Measurements from ENCODE around the gene SRGAP1.
"Not testable (repeated sequence)": the region's sequence is repeated elsewhere in the genome, so short reads cannot be mapped to it uniquely, and the experiment has no call there.

Gene SRGAP1

GRCh38 chr12:64131456-64131855 is 287.0 kb downstream of the SRGAP1 start:
- DNase-seq: peak; percentile 51

- not testable (repeated sequence) for DNase-seq
These were observed 288.2 kb downstream of the SRGAP1 start for GRCh38 chr12:64132672-64133071.

DNA sequence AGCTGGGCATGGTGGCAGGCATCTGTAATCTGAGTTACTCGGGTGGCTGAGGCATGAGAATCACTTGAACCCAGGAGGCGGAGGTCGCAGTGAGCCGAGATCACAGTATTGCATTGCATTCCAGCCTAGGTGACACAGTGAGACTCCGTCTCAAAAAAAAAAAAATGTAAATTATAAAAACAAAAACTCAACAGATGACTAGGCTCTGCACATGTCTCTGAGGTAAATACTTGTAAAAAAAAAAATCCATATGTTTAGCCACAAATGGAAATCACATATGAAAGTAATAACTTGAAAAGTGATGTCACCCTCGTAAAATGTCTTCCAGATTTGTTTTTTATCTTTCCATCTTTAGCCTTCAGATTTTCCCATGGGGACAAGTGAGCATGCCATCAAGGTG is 292.6 kb downstream of the SRGAP1 start:
- no peak for DNase-seq

GRCh38 chr12:64139021-64139420 is 294.5 kb downstream of the SRGAP1 start:
- DNase-seq: no peak

DNA sequence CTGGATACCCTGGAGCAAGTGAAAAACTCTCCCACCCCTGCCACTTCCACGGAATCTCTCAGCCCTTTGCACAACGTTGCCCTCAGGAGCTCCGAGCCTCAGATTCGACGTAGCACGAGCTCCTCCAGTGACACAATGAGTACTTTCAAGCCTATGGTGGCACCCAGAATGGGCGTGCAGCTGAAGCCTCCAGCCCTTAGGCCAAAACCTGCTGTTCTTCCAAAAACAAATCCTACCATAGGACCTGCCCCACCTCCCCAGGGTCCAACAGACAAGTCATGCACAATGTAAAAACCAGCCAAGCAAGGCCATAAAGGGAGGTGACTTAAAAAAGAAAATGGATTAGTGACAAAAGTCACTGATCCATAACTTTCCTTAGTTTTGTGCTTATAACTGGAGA is 297.9 kb downstream of the SRGAP1 start:
- no peak for DNase-seq

DNA sequence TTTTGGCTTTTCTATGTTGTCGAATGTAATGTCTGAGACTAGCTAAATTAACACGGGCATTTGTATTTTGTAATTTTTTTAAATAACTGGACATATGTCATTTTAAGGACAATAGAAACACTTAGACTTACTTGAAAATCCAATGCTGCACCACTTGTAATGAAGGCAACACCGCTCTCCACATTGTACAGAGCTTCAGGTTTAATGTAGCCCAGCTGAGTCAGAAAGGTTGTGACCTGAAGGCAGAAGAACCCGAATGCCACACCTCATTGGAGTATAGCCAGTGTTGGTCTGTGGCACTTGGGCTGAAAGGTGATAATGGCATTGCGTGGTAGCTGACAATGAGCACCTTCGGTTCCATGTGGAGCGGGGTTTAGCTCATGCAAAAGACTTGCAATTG is 298.3 kb downstream of the SRGAP1 start:
- DNase-seq: no peak

GRCh38 chr12:64145226-64145625 is 300.7 kb downstream of the SRGAP1 start:
- no peak for DNase-seq

DNA sequence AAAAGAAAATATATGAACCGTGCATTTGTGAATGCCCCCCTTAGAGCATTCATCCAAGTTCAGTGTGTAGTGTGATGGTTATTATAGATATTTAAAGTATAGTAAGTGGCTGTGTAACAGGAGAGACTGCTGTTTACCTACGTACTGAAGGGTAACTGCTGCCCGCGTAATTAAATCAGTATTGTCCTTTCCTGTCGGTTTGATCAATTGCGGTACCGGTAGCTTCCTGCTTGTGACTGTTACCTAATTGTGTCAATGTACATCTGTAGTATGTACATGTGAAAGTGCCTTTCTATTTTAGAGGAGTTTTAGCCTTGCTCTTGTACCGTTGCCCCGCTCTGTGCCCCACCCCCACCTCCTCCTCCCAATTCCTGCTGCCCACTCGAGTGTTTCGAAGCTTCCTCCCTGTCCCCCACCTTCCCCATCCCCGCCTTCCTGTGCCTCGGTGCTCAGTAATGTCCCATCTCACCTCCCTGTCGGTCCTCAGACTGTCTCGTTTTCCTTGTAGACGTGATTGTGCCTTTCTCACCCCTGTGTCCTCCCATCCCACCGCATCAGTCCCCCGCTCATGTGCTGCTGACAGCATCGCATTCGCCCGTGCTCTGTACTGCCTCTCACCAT is 302.6 kb downstream of the SRGAP1 start:
- no peak for DNase-seq

DNA sequence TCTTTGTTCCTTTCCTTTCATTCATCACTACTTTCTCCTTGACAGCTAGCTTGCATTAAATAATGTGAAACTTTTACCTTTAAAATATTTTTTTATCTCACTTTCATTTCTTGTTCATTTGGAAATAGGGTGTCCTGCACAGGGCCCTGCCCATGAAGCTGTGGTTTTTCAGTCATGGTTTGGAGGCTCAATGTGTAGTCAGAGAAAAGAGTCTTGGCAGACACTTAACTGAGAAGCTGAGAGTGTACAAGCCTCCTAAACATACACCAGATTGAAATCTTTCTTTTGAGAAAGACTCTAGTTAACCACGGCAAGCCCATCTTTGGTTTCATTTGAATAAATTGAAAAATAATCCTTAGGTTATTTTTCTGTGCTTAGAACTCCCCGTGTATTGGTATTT is 303.4 kb downstream of the SRGAP1 start:
- DNase-seq: no peak

- DNase-seq: no peak
These were observed 310.2 kb downstream of the SRGAP1 start for GRCh38 chr12:64154677-64155076.

DNA sequence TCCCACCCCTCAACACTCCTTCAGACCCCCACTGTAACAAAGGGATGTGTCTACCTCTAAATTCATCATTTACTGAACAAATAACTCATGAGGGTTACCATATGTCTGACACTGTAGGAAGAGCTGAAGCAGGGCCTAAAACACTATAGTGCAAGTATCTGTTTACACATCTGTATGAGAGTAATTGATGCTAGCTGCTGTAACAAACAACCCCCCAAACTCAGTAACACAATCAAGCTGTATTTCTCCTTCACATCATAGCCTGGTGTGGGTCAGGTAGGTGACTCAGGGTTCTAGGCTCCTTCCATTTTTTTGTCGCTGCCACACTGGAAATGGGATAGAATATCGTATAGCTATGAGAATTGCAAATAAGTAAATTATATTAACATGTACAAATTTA is 312.6 kb downstream of the SRGAP1 start:
- no peak for DNase-seq

- no peak for DNase-seq
These were observed 315.7 kb downstream of the SRGAP1 start for GRCh38 chr12:64160021-64160710.

- DNase-seq: peak; percentile 6
These were observed 316.2 kb downstream of the SRGAP1 start for GRCh38 chr12:64160711-64161060.

DNA sequence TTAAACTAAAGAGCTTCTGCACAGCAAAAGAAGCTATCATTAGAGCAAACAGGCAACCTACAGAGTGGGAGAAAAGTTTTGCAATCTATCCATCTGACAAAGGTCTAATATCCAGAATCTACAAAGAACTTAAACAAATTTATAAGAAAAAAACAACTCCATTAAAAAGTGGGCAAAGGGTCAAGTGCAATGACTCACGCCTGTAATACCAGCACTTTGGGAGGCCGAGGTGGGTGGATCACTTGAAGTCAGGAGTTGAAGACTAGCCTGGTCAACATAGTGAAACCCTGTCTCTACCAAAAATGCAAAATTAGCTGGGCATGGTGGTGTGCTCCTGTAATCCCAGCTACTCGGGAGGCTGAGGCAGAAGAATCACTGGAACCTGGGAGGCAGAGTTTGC is 322.1 kb downstream of the SRGAP1 start:
- not testable (repeated sequence) for DNase-seq

DNA sequence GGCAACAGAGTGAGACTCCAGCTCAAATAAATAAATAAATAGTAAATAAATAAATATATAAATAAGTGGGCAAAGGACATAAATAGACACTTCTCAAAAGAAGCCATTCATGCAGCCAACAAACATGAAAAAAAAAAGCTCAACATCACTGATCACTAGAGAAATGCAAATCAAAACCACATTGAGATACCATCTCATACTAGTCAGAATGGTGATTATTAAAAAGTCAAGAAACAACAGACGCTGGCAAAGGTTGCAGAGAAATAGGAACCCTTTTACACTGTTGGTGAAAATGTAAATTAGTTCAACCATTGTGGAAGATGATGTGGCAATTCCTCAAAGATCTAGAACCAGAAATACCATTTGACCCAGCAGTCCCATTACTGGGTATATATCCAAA is 322.5 kb downstream of the SRGAP1 start:
- DNase-seq: not testable (repeated sequence)

- DNase-seq: no peak
These were observed 325.5 kb downstream of the SRGAP1 start for GRCh38 chr12:64170024-64170423.

DNA sequence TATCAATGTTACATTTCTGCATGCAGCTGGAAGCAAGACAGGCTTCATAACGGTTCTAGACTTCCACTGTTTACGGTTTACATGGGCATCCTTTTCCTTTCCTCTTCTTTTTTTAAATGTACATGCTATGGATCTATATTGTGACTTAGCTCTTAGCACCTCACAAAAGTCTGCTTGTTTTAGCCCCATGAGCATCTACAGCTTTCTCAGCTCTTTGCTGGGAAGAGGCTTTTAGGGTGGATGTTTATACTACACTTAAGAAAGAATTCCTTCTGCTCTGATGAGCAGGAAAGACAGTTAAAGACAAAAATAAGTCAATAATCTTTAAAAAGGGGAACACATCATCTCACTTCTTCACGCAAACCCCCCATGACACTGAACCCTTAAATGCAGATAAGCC is 326.2 kb downstream of the SRGAP1 start:
- no peak for DNase-seq

GRCh38 chr12:64171715-64172114 is 327.2 kb downstream of the SRGAP1 start:
- peak; percentile 21 for DNase-seq

DNA sequence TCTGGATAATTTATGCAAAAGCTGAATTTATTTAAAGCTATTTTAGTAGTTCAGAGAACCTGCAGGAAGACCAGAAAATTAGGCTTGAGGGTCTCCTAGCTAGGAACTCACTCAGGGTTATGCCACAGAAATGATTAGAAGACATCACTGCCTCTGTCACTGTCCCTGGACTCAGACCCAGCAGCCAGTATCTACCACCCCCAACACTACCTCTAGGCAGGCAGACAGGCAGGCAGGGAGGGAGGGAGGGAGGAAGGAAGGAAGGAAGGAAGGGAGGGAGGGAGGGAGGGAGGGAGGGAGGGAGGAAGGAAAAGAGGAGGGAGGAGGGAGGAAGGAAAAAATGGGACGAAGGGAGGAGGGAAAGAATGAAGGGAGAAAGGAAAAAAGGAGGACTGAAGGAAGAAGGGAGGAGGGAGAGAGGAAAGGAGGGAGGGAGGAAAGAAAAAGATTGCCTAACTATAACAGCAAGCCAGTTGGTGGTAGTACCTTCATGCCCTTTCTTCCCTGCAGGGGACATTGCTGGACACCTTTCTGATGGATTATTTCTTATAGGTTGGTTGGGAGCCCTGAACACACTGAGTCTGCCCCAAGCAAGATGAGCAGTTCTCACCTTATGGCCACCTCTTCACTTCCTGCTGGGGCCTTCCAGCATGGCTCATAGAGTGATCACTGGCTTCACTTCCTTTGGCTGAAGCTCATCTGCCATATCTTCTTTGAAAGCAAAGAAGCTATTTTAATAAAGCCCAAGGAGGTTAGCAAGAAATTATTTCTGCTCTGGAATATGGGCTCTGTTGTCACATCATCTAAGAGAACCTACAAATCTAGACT is 327.9 kb downstream of the SRGAP1 start:
- DNase-seq: no peak

- no peak for DNase-seq
These were observed 329.0 kb downstream of the SRGAP1 start for GRCh38 chr12:64173456-64173855.

DNA sequence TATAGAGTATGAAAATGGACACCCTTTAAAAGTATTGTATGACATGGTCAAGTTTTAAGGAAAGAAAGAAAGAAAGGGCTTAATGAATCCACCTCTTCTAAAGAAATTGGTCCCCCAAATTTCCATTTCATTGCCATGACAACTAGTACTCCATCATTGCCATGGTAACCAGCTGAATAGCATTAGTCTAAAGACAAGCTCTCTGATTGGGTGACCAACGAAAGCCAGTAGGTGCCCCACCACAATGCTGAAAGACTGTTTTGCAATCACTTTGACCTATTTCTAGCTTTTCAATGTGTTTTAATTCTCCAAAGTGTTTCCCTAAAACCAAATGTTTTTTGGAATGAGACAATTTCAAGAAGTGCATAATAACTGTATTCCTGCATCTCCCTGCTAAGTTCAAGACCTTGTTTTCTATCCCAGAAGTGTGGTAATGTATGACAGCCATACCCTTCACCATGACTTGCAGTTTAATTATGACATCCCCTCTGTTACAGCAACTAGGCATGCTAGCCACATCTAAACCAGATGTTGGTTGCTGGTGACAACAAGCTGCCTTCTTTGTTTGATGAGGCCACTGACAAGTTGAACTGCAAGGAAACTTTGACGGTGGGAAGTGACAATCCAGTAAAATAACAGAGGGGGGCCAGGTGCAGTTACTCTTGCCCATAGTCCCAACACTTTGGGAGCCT is 330.9 kb downstream of the SRGAP1 start:
- peak; percentile 53 for DNase-seq

DNA sequence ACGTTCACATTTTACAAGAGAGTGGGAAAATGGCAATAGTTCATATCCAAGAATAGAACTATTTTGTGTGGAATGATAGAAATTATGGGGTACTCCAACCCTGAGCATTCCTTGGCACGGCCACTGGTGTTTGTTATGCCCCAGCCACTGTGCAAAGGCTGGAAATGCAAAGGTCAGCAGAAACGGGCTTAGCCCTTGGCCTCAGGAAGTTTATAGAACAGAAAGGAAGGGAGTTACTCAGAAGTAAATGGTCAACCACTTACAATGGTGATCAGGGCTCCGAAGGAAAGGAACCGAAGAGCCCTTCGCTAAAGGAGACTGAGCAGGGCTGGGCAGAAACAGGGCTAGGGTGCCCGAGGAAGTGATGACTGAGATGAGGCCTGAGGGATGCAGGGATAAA is 332.5 kb downstream of the SRGAP1 start:
- DNase-seq: no peak

DNA sequence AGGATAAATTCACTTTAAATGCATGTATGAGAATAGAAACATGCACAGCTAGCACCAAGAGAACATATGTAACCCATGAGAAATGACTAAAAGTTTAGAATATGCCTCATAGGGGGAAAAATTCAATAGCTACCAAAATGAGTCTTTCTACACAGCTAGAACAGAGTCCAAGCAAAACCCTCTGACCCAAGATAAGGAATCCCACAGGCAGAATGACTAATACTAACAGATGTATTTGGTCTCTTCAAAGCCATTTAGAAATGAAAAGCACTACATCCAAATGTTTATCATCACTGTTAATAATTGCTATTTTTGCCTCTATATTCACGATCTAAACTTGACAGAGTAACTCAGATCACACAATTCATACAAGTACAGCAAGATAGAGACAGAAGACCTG is 333.6 kb downstream of the SRGAP1 start:
- no peak for DNase-seq

- DNase-seq: no peak
These were observed 336.5 kb downstream of the SRGAP1 start for GRCh38 chr12:64180951-64181350.

All from inflammatory macrophage treated with lipopolysaccharide for 4 hours (primary cell).